ENCODE measurements around the gene PCSK4.

The PCSK4 gene

DNA sequence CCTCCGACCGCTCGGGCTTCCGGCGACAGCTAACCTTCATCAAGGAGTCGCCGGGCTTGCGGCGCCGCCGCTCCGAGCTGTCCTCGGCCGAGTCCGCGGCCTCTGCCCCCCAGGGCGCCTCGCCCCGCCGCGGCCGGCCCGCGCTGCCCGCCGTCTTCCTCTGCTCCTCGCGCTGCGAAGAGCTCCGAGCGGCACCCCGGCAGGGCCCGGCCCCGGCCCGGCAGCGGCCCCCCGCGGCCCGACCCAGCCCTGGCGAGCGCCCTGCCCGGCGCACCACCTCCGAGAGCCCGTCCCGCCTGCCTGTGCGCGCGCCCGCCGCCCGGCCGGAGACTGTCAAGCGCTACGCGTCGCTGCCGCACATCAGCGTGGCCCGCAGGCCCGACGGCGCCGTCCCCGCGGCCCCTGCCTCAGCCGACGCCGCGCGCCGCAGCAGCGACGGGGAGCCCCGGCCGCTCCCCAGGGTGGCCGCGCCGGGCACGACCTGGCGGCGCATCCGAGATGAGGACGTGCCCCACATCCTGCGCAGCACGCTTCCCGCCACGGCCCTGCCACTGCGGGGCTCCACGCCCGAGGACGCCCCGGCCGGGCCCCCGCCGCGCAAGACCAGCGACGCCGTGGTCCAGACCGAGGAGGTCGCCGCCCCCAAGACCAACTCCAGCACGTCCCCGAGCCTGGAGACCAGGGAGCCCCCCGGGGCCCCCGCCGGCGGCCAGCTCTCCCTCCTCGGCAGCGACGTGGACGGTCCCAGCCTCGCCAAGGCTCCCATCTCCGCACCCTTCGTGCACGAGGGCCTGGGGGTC, 20.7 kb downstream of the PCSK4 start:
- DNase-seq: no peak

DNA sequence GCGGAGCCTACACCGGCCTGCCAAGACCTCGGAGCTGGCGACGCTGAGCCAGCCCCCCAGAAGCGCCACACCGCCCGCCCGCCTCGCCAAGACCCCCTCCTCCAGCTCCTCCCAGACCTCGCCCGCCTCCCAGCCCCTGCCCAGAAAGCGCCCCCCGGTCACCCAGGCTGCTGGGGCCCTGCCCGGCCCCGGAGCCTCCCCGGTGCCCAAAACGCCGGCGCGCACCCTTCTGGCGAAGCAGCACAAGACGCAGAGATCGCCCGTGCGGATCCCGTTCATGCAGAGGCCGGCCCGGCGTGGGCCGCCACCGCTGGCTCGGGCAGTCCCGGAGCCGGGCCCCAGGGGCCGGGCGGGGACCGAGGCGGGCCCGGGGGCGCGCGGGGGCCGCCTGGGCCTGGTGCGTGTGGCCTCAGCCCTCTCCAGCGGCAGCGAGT, 21.3 kb downstream of the PCSK4 start:
- peak; percentile 81 for DNase-seq

DNA sequence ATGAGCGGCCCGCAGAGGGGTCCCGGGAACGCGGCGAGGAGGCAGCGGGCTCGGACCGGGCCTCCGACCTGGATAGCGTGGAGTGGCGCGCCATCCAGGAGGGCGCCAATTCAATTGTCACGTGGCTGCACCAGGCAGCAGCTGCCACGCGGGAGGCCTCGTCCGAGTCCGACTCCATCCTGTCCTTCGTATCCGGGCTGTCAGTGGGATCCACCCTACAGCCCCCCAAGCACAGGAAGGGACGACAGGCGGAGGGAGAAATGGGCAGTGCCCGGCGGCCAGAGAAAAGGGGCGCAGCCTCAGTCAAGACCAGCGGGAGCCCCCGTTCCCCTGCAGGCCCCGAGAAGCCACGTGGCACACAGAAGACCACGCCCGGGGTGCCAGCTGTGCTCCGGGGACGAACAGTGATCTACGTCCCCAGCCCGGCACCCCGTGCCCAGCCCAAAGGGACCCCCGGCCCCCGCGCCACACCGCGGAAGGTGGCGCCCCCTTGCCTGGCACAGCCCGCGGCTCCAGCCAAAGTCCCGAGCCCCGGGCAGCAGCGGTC, 21.8 kb downstream of the PCSK4 start:
- DNase-seq: peak; percentile 61

DNA sequence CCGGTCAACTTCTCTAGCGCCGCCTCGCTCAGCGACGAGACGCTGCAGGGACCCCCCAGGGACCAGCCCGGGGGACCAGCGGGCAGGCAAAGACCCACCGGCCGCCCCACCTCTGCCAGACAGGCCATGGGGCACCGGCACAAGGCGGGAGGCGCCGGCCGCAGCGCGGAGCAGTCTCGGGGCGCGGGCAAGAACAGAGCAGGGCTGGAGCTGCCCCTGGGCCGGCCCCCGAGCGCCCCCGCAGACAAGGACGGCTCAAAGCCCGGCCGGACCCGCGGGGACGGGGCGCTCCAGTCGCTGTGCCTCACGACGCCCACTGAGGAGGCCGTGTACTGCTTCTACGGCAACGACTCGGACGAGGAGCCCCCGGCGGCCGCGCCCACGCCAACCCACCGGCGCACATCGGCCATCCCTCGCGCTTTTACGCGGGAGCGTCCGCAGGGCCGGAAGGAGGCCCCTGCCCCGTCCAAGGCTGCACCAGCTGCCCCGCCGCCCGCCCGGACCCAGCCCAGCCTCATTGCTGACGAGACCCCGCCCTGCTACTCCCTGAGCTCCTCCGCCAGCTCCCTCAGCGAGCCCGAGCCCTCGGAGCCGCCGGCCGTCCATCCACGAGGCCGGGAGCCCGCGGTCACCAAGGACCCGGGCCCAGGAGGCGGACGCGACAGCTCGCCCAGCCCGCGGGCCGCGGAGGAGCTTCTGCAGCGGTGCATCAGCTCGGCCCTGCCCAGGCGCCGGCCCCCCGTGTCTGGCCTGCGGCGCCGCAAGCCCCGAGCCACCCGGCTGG, 22.5 kb downstream of the PCSK4 start:
- peak; percentile 53 for DNase-seq

DNA sequence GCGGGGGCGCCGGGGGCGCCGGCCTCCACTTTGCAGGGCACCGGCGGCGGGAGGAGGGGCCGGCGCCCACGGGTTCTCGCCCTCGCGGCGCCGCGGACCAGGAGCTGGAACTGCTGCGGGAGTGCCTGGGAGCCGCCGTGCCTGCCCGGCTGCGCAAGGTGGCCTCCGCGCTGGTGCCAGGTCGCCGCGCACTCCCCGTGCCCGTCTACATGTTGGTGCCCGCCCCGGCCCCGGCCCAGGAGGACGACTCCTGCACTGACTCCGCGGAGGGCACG, 23.0 kb downstream of the PCSK4 start:
- DNase-seq: peak; percentile 53

DNA sequence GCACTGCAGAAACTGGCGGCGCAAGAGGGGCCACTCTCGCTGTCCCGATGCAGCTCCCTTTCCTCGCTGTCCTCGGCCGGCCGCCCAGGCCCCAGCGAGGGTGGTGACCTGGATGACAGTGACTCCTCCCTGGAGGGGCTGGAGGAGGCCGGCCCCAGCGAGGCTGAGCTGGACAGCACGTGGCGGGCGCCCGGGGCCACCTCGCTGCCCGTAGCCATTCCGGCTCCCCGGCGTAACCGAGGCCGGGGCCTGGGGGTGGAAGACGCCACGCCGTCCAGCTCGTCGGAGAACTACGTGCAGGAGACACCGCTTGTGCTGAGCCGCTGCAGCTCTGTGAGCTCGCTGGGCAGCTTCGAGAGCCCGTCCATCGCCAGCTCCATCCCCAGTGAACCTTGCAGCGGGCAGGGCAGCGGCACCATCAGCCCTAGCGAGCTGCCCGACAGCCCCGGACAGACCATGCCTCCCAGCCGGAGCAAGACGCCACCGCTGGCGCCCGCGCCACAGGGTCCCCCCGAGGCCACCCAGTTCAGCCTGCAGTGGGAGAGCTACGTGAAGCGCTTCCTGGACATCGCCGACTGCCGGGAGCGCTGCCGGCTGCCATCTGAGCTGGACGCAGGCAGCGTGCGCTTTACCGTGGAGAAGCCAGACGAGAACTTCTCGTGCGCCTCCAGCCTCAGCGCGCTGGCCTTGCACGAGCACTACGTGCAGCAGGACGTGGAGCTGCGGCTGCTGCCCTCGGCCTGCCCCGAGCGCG, 23.5 kb downstream of the PCSK4 start:
- no peak for DNase-seq

DNA sequence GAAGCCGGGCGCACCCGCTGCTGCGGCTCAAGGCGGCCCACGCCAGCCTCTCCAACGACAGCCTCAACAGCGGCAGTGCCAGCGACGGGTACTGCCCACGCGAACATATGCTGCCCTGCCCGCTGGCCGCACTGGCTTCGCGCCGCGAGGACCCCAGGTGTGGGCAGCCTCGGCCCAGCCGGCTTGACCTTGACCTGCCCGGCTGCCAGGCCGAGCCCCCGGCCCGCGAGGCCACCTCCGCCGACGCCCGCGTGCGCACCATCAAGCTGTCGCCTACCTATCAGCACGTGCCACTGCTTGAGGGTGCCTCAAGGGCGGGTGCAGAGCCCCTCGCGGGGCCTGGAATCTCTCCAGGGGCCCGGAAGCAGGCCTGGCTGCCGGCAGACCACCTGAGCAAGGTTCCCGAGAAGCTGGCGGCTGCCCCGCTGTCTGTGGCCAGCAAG, 24.1 kb downstream of the PCSK4 start:
- DNase-seq: no peak

DNA sequence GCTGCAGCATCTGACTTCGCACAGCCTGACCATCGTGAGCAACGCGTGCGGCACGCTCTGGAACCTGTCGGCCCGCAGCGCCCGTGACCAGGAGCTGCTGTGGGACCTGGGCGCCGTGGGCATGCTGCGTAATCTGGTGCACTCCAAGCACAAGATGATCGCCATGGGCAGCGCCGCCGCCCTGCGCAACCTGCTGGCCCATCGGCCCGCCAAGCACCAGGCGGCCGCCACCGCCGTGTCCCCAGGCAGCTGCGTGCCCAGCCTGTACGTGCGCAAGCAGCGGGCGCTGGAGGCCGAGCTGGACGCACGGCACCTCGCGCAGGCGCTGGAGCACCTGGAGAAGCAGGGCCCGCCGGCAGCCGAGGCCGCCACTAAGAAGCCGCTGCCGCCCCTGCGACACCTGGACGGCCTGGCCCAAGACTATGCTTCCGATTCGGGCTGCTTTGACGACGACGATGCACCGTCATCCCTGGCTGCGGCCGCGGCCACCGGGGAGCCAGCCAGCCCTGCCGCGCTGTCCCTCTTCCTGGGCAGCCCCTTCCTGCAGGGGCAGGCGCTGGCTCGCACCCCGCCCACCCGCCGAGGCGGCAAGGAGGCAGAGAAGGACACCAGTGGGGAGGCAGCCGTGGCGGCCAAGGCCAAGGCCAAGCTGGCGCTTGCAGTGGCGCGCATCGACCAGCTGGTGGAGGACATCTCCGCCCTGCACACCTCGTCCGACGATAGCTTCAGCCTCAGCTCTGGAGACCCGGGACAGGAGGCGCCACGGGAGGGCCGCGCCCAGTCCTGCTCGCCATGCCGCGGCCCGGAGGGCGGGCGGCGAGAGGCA, 24.7 kb downstream of the PCSK4 start:
- DNase-seq: peak; percentile 71

DNA sequence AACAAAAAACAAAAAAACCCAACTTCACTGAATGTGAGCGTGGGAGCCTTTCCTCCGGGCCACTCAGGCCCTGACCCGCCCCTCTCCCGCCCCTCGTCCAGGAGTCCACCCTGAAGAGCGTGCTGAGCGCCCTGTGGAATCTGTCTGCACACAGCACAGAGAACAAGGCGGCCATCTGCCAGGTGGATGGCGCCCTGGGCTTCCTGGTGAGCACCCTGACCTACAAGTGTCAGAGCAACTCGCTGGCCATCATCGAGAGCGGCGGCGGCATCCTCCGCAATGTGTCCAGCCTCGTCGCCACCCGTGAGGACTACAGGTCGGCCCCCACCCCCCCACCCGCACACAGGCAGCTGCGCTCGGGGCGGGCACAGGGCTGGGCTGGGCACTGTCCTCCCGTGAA, 28.3 kb downstream of the PCSK4 start:
- DNase-seq: no peak

DNA sequence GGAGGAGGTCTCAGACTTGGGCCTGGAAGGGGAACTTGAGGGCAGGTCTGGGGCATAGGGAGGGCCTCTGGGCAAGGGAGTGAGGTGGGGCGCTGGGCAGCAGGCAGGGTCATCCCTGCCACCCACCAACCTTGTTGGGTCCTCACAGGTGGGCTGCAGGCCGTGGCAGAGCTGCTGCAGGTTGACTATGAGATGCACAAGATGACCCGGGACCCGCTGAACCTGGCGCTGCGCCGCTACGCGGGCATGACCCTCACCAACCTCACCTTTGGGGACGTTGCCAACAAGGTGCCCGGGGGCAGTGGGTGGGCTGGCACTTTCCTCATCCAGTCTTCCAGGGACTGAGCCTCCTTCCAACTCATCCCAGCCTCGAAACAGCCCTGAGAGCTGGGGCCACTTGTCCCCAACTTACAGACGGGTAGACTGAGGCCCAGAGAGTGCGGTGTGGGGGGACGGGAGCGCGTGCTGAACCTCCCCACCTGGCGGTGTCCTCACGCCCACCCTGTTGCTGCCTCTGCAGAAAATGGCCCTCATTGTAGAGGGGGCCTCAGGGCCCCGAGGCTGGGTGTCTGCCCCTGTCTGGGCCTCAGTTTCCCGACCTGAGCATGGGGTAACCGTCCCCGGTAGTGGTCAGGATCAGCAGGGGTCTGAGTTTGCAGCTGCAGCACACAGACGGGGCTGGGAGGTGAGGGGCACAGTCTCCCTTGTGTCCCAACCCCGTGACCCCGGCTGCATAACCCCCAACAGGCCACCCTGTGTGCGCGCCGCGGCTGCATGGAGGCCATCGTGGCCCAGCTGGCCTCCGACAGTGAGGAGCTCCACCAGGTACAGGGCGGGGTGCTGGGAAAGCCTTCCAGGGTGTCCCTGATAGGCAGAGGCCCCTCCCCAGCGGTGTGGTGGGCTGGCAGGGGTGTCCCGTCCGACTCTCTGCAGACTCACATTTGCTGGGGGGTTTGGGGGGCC, 29.8 kb downstream of the PCSK4 start:
- DNase-seq: no peak

DNA sequence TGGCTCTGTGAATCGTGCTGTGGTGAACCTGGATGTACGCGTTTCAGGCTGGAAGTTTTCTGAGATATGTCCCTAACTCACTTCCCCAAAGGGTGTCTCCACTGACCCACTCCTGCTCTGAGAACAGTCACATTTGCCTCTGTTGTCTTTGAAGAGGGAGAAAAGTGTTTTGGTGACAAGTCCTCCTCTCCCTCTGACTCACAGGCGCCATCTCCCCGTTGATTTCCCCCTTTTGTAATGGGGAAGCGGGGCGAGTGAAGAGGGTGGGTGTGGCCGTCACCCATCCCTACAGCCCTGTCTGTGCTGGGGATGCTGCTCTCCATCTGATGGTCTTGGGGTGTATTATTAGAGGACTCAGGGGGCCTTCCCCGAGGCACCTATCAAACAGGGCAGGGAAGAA, 30.7 kb downstream of the PCSK4 start:
- no peak for DNase-seq

DNA sequence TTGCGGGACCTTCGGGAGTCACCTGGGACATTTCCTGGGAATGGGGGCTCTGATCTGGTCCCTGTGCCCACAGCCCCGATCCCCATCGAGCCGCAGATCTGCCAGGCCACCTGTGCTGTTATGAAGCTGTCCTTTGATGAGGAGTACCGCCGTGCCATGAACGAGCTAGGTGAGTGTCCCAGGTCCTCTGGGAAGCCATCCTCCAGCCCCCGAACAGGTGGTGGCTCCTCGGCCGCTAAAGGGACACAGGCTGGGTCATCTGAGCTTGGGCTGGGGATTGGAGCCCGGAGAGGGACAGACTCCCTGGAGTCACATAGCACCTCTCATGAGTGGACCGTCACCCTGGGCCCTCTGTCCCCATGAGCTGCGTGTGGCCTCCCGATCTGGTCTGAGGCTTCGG, 32.3 kb downstream of the PCSK4 start:
- DNase-seq: no peak

DNA sequence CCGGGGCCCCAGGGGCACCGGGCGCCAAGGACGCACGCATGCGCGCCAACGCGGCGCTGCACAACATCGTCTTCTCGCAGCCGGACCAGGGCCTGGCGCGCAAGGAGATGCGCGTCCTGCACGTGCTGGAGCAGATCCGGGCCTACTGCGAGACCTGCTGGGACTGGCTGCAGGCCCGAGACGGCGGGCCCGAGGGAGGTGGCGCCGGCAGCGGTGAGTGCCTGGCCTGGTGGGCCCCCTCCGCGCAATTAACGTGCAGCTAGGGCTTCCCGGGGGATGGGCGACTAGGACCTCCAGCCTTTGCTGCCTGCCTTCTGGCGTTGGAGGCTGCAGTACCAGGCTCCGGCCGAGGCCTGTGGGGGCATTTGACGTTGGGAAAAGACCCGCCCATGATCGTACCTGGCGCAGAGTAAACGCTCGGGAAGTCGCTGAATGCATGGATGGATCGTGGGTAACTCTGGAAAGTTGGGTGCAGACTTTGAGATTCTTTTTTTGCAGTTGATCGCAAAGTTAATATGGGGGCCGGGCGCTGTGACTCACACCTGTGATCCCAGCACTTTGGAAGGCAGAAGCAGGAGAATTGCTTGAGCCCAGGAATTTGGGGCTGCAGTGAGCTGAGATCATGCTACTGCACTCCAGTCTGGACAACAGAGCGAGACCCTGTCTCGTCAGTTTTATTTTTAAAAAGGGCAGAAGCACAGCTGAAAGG, 33.0 kb downstream of the PCSK4 start:
- DNase-seq: no peak

DNA sequence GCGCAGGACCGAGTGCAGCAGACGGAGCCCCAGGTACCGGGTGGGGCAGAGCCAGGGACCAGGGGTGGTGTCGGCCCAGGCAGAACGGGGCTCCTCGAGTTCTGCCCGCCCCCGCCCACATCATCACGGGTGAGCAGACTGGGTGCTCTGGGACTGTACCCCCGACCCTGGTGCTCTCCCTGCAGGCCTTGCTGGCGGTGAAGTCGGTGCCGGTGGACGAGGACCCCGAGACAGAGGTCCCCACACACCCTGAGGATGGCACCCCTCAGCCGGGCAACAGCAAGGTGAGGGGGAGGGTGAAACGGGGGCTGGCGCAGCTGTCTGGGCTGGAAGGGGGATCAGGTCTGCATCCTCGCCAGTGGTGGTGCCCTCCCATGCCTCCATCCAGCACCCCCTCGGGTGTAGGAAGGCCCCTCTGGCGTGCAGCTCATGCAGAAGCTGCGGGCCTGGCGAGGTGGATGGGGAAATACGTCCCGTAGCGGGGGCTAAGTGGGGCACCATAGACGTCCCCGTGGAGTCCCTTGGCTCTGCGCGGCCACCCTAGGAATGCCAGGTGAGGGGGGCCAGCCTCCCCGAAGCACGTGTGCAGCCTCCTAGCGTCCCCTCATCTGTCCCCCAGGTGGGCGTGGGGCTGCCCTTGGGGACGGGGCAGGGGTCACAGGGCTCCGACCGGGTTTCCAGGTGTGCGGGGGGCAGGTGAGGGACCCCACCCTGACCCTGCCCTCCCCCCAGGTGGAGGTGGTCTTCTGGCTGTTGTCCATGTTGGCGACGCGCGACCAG, 33.8 kb downstream of the PCSK4 start:
- DNase-seq: no peak

DNA sequence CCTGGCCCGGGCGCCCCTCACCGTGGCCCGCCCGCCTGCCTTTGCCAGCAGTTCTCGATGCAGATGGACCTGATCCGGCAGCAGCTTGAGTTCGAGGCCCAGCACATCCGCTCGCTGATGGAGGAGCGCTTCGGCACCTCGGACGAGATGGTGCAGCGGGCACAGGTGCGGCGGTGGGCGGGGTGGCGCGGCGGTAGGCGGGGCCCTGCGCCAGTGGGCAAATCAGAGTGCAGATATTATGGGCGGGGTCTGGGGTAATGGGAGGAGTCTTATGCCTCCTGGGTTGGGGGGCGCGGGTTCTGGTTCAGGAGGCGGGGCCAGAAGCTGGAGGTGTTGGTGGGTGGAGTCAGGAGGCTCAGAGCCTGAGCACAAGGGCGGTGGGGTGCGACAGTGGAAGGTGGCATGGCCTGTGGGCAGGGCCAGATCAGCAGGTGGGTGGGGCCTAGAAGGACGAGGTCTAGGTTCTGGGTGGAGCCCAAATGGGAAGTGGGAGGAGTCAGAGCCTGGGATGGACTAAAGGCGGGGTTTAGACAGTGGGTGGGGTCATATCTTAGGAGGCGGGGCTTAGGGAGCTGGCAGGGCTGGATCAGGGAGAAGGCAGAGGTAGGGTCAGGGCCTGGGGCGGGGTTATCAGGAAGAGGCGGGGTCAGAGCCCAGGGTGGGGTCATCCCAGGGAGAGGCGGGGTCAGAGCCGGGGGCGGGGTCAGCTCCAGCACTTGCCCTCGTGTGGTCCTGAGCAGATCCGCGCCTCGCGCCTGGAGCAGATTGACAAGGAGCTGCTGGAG, 34.6 kb downstream of the PCSK4 start:
- DNase-seq: peak; percentile 83

DNA sequence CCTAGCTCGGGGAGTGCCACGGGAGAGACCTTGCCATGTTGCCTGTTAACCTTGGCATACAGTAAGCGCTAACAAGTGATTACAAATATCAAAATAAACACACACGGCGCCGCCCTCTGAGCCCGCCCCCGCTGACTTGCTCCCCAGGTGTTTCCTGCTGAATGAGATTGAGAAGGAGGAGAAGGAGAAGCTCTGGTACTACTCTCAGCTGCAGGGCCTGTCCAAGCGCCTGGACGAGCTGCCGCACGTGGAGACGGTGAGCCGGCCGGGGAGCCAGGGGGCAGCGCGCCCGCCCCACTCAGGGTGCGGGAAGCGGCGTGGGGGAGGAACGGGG, 35.2 kb downstream of the PCSK4 start:
- no peak for DNase-seq

DNA sequence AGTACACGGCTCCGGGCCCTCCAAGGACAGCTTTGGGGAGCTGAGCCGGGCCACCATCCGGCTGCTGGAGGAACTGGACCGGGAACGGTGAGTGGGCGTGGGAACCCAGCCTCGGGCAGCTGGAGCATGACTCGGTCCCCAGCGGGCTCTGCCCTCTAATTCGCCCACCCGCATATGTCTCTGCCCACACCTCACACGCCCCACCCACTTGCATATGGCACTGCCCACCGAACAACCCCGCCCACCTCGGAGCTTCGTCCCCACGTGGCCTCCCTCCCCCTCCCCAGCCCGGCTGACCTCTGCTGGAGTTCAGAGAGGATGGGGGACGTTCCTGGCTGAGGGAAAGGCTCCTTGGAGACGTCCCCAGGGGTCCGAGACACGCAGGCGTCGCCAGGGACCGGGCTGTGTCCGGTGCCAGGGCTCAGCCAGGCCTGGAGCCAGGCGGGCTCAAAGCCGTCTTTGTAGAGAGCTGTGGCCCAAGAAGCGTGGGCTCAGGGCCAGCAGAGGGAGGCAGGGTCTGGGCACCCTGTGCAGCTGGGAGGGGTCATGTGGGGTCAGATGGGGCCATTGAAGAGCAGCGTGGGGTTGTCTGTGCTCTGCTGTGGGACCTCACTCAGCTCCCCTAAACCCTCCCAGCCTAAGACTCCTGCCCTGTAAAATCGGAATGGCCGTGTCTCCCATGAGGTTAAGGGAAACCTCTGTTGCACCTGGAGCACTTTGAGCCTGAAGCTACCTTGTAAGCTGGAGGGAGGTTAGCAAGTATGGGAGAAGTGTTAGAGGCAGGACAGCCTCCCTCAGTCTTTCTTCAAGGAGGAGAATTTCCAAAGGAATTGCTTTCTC, 36.4 kb downstream of the PCSK4 start:
- no peak for DNase-seq
